ENCODE data around the gene ERN1. TPM values are rescaled to one million over a fixed set of nuclear protein-coding genes. Genes with fewer than 3 reads are reported as not detected.

ERN1 gene
- total and polyA plus RNA-seq, 2 of the 8 experiments (the other 6 are each of a cell fraction or from before 2014, with no cell fraction given), result 1.8 to 3.9 TPM

DNA sequence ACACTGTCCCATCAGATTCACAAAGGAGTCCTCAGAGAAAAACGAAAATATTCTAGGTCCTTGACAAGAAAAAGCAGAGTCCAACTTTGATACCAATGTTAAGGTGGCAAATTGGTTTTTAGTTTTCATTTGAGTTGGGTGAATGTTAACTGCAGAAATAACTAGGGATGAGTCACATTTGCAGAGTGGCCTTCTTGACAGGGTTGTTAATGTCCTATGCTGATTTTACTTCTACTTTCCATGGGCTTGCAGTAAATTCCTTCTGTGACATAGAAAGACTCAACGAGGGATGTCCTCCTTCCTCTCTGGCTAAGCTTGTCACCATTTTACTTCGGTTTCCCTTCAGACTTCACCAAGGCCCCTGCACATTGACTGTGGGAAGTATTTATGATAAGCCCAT is 62.3 kb downstream of the ERN1 start:
- no peak overlapping the region for H2BK12ac ChIP-seq (ENCODE audit: low read depth, low read length)
- ChIA-PET POLR2A (ENCODE audit: partially characterized antibody) (no interaction called here), CTCF (ENCODE audit: partially characterized antibody) (interaction anchor here (0.8 to 1.6 kb wide), 4 partner anchors 8 to 66 kb away, joined by 3 to 5 read pairs (median 4); no protein-coding TSS in a partner anchor)
- H4K20me1 ChIP-seq (replicated peaks in 1 of 2; ENCODE audit: control insufficient read depth in 1 of 2, insufficient read depth in 2 of 2, low read length in 2 of 2), result no peaks in the 10 kb centered on the region
- WGBS, 2 experiments (ENCODE audit: extremely low coverage in 1 of 2, insufficient coverage in 1 of 2, insufficient read length in 1 of 2, insufficient replicate concordance in 2 of 2, low coverage in 1 of 2, low lambda C conversion rate in 2 of 2, missing lambda C conversion rate in 1 of 2), result 89% methylated on average over 3 of the region's 3 CpGs; no CpG with 5 or more reads in 1 of the 2 experiments
- H3K23ac ChIP-seq (ENCODE audit: insufficient read length), result no peak overlapping the region
- no peak overlapping the region for H4K91ac ChIP-seq (replicated peaks; ENCODE audit: insufficient read length, low read length)
- H2AK5ac ChIP-seq (ENCODE audit: low read depth, low read length), result no peak overlapping the region
- no peaks in the 10 kb centered on the region for H3K27me3 ChIP-seq (replicated peaks in 1 of 4; ENCODE audit: control insufficient read depth in 3 of 4, extremely low read depth in 1 of 4, insufficient read depth in 3 of 4, low read length in 3 of 4)
- no peak overlapping the region for H2AFZ ChIP-seq (ENCODE audit: low read length)
- no peak for TF ChIP-seq TAF1 (IDR thresholded peaks at IDR 0.05; ENCODE audit: low read depth, low read length)
- no peaks in the 10 kb centered on the region for H3K23me2 ChIP-seq (ENCODE audit: low read depth, low read length)
- no peak overlapping the region for H4K5ac ChIP-seq (ENCODE audit: insufficient read length, low read depth, low read length)
- peaks cover 0 to 8% of the 10 kb centered on the region in 2 experiments; a peak in 2 of 4 replicates for H3K9me3 ChIP-seq (ENCODE audit: insufficient read depth in 2 of 2, low read depth in 1 of 2, low read length in 1 of 2)
- H4K8ac ChIP-seq (ENCODE audit: extremely low read depth, insufficient read depth, low read length), result no peak overlapping the region
- H2BK120ac ChIP-seq (replicated peaks; ENCODE audit: low read depth, low read length), result no peak overlapping the region
- H3K4me3 ChIP-seq (ENCODE audit: extremely low read depth in 1 of 4, insufficient read depth in 2 of 4, low read depth in 3 of 4, low read length in 4 of 4), result no peak overlapping the region
- no peaks in the 10 kb centered on the region; a peak in 3 of 8 replicates for H3K36me3 ChIP-seq (ENCODE audit: control insufficient read depth in 2 of 4, insufficient read depth in 4 of 4, low read length in 3 of 4)
- FAIRE-seq, result no peak
- no peaks in the 10 kb centered on the region for H3K79me1 ChIP-seq (ENCODE audit: low read depth, low read length)
- no peak overlapping the region for H3K27ac ChIP-seq (ENCODE audit: low read depth, low read length)
- DNase-seq (ENCODE audit: low read depth in 1 of 2, low spot score in 2 of 2), result no peak
- no peak overlapping the region for H2BK5ac ChIP-seq (ENCODE audit: low read depth, low read length)
- no peak overlapping the region for H3K4me2 ChIP-seq (ENCODE audit: insufficient read depth in 1 of 2, low read depth in 2 of 2, low read length in 2 of 2)
- H2BK20ac ChIP-seq (ENCODE audit: low read length), result no peak overlapping the region
- no peak overlapping the region for H3K4ac ChIP-seq (replicated peaks; ENCODE audit: insufficient read length, low read depth, low read length)
- H3K56ac ChIP-seq (replicated peaks; ENCODE audit: insufficient read length, low read depth, low read length), result no peak overlapping the region
- no peak overlapping the region for H3K9ac ChIP-seq (replicated peaks in 1 of 4; ENCODE audit: extremely low read depth in 1 of 4, low read depth in 3 of 4, low read length in 3 of 4)
- H3K4me1 ChIP-seq (replicated peaks in 1 of 4; ENCODE audit: control insufficient read depth in 3 of 4, insufficient read depth in 4 of 4, low read length in 3 of 4), result peaks cover 0 to 3% (median 0%) of the 10 kb centered on the region in 4 experiments; a peak in 1 of 7 replicates
- H2BK15ac ChIP-seq (ENCODE audit: low read length), result no peak overlapping the region
- H3K18ac ChIP-seq (ENCODE audit: extremely low read depth, low read length), result no peak overlapping the region
- H3K14ac ChIP-seq (ENCODE audit: insufficient read length), result no peak overlapping the region
- H3K79me2 ChIP-seq (ENCODE audit: control insufficient read depth in 1 of 2, insufficient read depth in 2 of 2, low read length in 2 of 2), result no peaks in the 10 kb centered on the region
